ENCODE results near the gene SUGCT. TPM values are rescaled to one million over a fixed set of nuclear protein-coding genes. Genes with fewer than 3 reads are reported as not detected.
A peak's percentile ranks its signal among the peaks of the same experiment; 100 is the strongest.

SUGCT gene
- total and polyA plus RNA-seq, 2 of the 13 experiments (the other 11 are each of a cell fraction or from before 2014, with no cell fraction given), result 10.1 to 22.2 TPM

GRCh38 chr7:40755438-40755837 lies 620.6 kb downstream of the SUGCT start (continued):
- TF ChIP-seq EP300 (IDR thresholded peaks at IDR 0.05; ENCODE audit: low read depth in 2 of 2, low read length in 2 of 2) (peak; percentile 82 to 93), EP300 (CRISPR knock-in tag; IDR thresholded peaks at IDR 0.05; ENCODE audit: borderline replicate concordance) (peak; percentile 89), KDM1A (CRISPR knock-in tag; IDR thresholded peaks at IDR 0.05) (0 out of 2 replicates have a peak, but pooled peaks have one; percentile 67), ZNF83 (CRISPR knock-in tag; IDR thresholded peaks at IDR 0.05; ENCODE audit: borderline replicate concordance) (no peak), MTA1 (CRISPR knock-in tag; IDR thresholded peaks at IDR 0.05; ENCODE audit: borderline replicate concordance) (no peak), SIX4 (CRISPR knock-in tag; IDR thresholded peaks at IDR 0.05) (0 out of 2 replicates have a peak, but pooled peaks have one; percentile 33), MIER2 (CRISPR knock-in tag; IDR thresholded peaks at IDR 0.05) (peak; percentile 64), THRA (CRISPR knock-in tag; IDR thresholded peaks at IDR 0.05; ENCODE audit: borderline replicate concordance) (peak; percentile 78; the same call in 1 of the 2 replicates), MED1 (CRISPR knock-in tag; IDR thresholded peaks at IDR 0.05) (peak; percentile 91), MLX (CRISPR knock-in tag; IDR thresholded peaks at IDR 0.05) (peak; percentile 99), SALL1 (CRISPR knock-in tag; IDR thresholded peaks at IDR 0.05) (peak; percentile 96), NR1H2 (CRISPR knock-in tag; IDR thresholded peaks at IDR 0.05; ENCODE audit: borderline replicate concordance, low read depth) (no peak), ZNF614 (CRISPR knock-in tag; IDR thresholded peaks at IDR 0.05; ENCODE audit: borderline replicate concordance) (peak; percentile 48; the same call in 1 of the 2 replicates), THAP11 (CRISPR knock-in tag; IDR thresholded peaks at IDR 0.05) (peak; percentile 64; the same call in 1 of the 2 replicates), ZNF792 (CRISPR knock-in tag; IDR thresholded peaks at IDR 0.05) (peak; percentile 51; the same call in 1 of the 2 replicates), SIX1 (CRISPR knock-in tag; IDR thresholded peaks at IDR 0.05; ENCODE audit: borderline replicate concordance) (no peak), BCL6 (CRISPR knock-in tag; IDR thresholded peaks at IDR 0.05) (peak; percentile 69), GZF1 (CRISPR knock-in tag; IDR thresholded peaks at IDR 0.05) (no peak), POGZ (CRISPR knock-in tag; IDR thresholded peaks at IDR 0.05) (peak; percentile 79), ZNF354B (CRISPR knock-in tag; IDR thresholded peaks at IDR 0.05) (no peak), SMYD3 (CRISPR knock-in tag; IDR thresholded peaks at IDR 0.05) (0 out of 2 replicates have a peak, but pooled peaks have one; percentile 28), MAFK (conservative IDR thresholded peaks at IDR 0.05 in 1 of 2, IDR thresholded peaks at IDR 0.05 in 1 of 2; ENCODE audit: low read length in 2 of 2) (0 out of 4 replicates have a peak, but pooled peaks have one; percentile 19 to 28), PRPF4 (IDR thresholded peaks at IDR 0.05; ENCODE audit: low read depth, low read length, poor library complexity, severe bottlenecking) (no peak)
- TF ChIP-seq, protein P1, sequence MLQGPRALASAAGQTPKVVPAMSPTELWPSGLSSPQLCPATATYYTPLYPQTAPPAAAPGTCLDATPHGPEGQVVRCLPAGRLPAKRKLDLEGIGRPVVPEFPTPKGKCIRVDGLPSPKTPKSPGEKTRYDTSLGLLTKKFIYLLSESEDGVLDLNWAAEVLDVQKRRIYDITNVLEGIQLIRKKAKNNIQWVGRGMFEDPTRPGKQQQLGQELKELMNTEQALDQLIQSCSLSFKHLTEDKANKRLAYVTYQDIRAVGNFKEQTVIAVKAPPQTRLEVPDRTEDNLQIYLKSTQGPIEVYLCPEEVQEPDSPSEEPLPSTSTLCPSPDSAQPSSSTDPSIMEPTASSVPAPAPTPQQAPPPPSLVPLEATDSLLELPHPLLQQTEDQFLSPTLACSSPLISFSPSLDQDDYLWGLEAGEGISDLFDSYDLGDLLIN (CRISPR knock-in tag; IDR thresholded peaks at IDR 0.05; ENCODE audit: borderline replicate concordance), result no peak
